Activated T-cell treated with anti-CD3 and anti-CD28 coated beads for 48 hours (primary cell): ENCODE results near the gene CCDC34.

Source experiments
- DNase-seq: peaks from one replicate; pipeline ENCODE4 v3.0.0-alpha.2; 2020; ENCODE audit warnings: low read depth

Gene CCDC34

DNA sequence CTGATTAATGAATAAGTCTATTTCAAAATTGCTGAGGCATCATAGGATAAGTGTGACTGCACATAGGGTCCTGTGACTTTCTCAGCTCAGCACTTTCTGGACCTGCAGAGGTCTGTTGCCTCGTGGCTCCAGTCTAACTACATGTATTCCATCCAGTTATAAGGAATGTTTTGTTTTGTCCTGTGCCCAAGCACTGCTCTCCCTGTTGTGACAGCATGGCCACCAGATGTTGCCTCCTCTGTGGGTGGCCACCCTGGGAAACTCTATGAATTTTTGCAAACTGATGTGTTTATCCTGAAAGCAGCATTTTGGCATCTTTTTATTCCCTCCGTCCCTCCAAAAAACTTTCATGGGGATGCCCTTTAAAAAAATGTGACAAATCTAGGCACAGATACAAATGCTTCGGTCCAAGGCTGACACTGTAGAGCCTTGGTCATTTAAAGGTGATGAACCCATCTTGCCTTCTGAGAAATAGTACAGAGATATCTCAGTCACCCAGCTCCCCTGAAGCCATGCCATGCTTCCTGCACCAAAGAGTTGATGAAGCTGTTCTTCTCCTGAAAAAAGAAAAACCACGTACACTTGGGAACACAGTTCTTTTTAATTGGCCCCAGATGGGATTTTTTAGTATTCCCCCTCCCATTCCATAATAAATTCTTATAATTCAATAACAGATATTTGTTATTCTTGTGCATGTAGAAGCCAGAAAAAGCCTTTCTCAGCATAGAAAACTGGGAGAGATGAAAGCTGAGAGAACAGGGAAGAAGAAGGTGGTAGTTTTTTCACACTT lies 72.6 kb downstream of the CCDC34 start:
- DNase-seq = no peak
